Activated gamma-delta T cell treated with Interleukin-2 at 50 U/mL for 16 hours (primary cell): ENCODE measurements around the gene CDIP1.

ENCODE experiments used
- DNase-seq: peaks from one replicate; pipeline ENCODE4 v3.0.0-alpha.2; 2020

Gene CDIP1

DNA sequence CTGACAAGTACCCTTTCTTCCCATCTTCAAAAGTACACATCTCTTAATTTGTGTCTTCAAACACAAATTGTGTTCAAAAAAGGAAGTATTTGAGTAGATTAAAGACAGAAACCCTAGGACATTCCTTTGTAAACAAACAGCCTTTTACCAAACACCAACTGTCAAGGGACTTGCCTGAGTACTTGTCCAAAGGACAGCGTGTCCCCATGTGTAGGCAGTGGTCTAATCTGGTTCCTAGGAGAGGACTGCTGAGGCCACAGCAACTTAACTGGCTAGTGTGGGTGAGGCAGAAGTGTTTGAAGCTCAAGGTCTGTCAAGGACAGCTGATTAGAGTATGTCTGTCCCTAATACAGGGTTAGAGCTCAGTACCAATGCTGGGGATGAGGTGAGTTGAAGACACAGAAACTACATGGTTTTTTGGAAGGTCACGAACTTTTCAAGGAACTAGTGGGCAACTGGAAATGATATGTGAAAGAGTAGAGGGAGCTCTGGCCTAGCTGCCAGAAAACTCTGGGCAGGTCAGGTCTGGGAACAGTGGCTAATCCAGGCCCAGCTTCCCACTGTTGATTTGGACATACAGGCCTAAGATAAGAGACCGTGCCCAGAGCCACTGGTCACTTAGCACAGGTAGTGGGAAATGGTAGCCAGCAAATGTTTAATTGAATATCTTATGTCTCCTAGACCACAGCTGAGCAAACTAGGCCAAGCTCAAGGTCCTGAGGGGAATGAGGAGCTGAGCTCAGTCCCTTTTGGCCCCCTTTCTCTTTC, 52.3 kb downstream of the CDIP1 start:
- DNase-seq, result no peak

DNA sequence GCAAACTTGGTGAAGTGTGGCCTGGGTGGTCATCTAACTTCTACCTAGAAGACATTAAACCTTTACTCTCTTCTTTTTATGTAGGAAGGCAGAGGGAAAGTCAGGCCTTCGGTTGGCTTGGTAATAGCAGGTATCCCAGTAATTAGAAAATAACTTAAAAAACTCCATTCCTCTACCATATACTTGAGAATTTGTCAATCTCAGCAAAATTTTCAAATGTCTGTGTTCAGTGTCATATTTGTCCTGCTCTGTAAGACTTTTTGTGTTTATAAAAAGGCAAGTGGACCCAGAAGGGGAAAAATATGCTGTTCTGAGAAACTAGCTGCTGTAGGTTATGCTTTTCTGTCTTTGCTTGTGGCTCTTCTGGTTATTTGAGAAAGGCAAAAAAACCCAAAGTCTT, 56.6 kb downstream of the CDIP1 start:
- DNase-seq, result no peak

DNA sequence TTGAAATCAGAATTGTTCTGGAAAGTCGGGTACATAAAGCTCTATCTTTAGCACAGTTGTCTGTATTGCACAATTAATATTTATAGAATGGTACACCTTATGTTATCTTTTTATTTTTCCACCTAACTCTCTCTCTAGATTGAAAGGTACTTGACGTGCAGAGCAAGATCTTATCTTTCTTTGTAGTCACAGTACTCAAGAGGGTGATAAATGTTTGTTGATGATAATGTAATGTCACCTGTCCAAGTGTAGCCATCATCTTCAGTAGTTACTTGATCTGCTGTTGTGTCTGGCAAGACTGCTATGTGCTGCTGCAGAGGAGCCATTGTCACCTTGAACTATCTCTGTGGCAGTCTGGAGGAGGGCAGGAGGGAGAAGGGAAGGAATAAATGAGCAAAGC, 57.0 kb downstream of the CDIP1 start:
- no peak for DNase-seq

DNA sequence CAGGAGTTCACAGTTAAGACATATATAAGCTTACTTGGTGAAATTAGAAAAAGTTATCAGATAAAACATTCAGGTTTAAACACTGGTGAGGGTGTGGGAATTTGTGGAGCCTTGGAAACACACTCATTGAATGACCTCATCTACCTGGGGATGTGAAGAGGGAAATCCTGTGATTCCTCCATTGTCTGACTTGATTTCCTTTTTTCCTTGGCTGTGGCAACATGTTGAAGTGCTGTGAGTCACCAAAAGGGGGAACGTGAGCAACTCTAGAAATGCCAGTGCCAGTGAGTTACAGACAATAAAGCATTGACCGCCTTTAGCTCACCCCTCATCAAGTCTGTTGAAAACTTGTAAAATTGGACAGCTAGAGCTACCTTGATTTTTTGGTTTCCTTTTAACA, 60.6 kb downstream of the CDIP1 start:
- DNase-seq, result no peak

GRCh38 chr16:4475880-4476788, 62.4 kb downstream of the CDIP1 start, which contains the start of gene HMOX2:
TSS of gene HMOX2 (plus strand) at chr16:4476398. CDS start at chr16:4505525, 29,127 bp downstream.
- DNase-seq, result peak; percentile 91

DNA sequence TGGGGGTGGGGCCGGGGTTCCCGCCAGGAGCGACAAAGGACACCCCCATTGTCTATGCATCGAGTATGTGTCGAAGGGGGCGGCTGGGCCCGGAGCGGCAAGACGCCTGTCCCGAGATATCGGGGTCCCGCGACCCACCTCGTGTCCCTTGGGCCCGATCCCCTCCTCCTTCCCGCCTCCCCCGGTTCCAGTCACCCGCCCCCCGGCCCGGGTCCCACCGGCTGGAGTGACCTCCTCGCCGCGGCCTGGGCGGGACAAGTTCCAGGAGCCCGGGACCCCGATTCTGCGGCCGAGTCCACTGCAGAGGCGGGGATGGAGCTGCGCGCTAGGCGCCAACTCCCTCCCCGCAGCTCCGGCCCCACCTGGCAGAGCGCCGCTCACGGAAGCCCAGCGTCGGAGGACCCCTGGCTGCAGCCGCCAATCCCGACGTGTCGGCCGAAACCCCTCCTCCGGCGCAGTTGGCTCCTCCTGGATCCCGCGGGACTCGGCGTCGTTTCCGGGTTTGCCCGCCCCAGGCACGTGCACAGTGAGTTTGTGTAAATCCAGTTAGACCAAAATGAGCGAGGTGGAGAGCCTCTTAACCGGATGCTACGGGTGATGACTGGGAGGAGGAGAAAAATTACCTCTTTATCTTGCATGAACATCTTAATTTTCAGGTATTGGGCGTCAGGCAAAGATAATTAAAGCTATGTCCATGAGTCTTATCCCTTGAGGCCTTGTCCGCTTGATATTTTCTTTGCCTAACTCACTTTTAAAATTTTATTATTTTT, 64.2 kb downstream of the CDIP1 start, which contains the start of gene NMRAL1:
Gene NMRAL1 (minus strand): TSS at position 434 of the 770 bp plus-strand sequence. CDS start 493 bp downstream, outside the sequence.
- DNase-seq, result peak; percentile 82

DNA sequence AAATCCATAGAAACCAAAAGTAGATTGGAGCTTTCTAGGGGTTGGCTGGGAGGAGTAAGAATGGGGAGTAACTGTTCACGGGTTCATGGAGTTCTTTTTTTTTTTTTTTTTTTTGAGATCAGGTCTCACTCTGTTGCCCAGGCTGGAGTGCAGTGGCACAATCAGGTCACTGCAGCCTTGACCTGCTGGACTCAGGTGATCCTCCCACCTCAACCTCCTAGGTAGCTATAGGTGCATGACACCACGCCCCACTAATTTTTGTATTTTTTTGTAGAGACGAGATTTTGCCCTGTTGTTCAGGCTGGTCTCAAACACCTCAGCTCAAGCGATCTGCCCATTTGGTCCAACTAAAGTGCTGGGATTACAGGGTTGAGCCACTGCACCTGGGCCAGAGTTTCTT, 65.7 kb downstream of the CDIP1 start:
- DNase-seq, result no peak

GRCh38 chr16:4471869-4472268, 66.7 kb downstream of the CDIP1 start:
- DNase-seq, result no peak

DNA sequence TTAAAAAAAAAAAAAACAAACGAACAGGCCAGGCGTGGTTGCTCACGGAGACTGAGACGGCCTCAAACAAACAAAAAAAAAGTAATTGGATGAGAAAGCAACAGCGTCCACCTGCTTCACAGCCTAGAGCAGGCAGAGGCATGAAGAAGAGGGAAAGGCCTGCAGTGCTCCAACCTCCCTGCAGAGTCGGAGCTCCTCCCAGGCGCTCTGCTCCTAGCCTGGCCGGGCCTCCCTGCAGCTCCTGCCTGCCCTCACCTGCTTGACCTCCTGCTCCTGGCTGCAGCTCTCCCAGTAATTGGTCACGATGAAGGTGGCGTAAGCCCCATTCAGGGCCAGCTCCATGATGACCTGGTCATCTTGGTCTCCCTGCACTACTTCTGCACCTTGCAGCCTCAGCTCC, 69.6 kb downstream of the CDIP1 start:
- DNase-seq, result no peak

DNA sequence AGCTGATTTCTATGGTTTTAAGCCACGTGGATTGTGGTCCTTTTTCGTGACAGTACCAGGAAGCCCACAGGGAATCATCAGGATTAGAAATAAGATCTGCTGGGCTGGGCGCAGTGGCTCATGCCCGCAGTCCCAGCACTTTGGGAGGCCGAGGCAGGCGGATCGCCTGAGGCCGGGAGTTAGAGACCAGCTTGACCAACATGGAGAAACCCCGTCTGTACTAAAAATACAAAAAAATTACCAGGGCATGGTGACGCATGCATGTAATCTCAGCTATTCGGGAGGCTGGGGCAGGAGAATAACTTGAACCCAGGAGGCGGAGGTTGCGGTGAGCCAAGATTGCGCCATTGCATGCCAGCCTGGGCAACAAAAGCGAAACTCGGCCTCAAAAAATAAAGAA, 70.7 kb downstream of the CDIP1 start:
- no peak for DNase-seq

- peak; percentile 69 for DNase-seq
These were observed 72.4 kb downstream of the CDIP1 start for GRCh38 chr16:4465977-4466779.

DNA sequence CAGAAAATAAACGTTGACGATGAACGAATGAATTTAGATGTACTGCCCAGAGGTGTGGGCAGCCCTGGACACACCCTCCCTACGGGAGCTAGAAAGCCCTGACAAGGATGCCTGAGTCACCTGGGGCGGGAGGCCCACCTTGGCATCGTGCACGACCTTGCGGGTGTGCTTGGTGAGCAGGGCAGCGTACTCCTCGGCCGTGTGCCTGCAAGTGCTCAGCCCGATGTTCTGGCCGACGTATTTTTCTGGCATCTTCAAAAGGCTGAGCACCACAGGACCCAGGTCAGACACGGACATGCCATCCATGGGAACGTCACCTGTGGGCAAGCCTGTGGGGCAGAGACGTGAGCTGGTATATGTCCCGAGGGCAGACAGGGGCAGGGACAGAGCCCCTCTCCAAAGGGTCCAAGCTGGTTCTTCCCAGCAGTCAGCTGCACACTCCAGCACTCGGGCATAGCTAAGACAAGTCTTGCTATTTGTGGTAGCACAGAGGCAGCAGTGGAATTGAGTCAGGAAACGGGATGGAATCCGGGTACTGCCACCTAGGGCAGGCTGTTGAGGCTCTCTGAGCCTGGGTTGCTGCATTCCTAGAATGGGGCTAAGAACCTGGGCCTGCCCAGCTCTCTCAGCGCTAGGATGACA, 74.9 kb downstream of the CDIP1 start:
- no peak for DNase-seq

DNA sequence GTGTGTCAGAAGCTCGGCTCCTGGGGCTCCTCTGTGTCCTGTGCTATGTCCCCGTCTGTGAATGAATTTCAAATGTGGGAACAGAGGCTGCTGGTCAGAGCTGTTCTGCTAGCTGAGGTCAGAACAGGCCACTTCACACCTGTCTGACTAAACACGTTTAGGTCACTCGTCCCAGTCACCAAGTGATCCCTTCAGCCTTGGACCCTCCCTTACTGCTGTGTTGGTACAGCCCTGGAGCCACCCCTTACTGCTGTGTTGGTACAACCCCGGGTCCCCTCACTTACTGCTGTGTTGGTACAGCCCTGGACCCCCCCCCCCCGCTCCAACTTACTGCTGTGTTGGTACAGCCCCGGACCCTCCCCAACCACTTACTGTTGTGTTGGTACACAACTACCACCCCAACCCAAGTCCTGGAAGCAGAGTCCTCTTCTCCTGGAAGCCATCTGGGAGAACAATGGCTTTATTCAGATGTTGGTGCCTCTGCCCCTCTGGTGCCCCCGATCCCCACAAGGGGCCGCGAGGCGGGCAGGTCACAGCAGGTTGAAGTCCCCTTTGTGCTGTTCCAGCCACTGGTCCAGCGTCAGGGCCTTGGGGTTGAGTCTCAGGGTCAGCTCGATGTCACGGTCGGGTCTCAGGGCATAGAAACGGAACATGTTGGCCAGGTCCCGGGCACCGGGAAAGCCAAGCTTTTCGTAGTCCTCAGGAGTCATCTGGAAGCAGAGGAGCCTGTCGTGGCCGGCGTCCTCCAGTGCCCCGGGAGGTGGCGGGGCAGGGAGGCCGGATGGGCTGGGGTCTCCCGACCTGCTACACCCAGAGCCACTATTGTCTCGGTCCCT, 77.1 kb downstream of the CDIP1 start:
- DNase-seq, result no peak

DNA sequence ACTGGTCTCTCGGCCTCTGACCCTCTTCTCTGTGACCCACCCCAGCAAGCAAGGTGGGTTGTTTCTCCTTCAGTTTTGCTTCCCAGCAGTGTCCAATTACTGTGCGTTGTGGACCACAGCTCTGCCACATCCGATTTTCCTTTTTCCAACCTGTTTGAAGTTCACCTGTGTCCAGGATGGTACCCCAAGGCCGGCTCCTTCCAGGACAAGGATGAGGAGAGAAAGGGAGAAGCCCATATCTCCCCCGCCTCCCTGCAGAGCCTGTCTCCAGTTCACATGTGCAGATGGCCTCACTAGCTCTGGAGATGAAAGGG, 77.7 kb downstream of the CDIP1 start:
- DNase-seq, result no peak
